Measurements from ENCODE around the gene SLC25A15.

Gene SLC25A15

DNA sequence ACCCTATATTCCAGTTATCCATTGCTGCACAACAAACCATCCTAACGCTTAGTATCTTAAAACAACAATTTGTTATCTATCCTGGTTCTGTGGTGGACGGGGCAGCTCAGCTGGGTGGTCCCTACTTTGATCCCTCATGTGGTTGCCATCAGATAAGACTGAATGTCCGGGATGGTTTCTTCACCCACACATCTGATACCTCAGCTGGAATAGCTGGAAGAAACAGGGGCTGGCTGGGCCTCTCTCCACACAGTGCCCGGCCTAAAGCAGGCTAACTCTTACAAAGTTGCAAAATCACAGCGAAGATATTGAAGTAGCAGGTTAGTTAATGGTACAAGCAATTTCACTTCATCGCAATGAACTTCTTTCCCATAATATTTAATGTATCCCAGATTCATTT is 14.7 kb upstream of the SLC25A15 start:
- no peak overlapping the region for H3K9ac ChIP-seq (ENCODE audit: low read length)
- no peak overlapping the region for H3K4me2 ChIP-seq (ENCODE audit: low read depth, low read length)
- no peaks in the 10 kb centered on the region for H4K20me1 ChIP-seq (ENCODE audit: insufficient read depth, low read length)
- H3K27ac ChIP-seq (ENCODE audit: low read length): no peak overlapping the region
- DNase-seq: no peak
- no peaks in the 10 kb centered on the region for H3K36me3 ChIP-seq (replicated peaks; ENCODE audit: insufficient read depth, low read length)
- peaks cover 13% of the 10 kb centered on the region for H3K79me2 ChIP-seq (ENCODE audit: low read length)
- H3F3A ChIP-seq (ENCODE audit: insufficient read depth, low read length): peaks cover 3% of the 10 kb centered on the region
- H3K27me3 ChIP-seq (replicated peaks; ENCODE audit: insufficient read depth, low read length): no peaks in the 10 kb centered on the region
- TF ChIP-seq EZH2 (optimal IDR thresholded peaks at IDR 0.05; ENCODE audit: low read depth, low read length): no peak
- TF ChIP-seq EZH2phosphoT487 (IDR thresholded peaks at IDR 0.05; ENCODE audit: low read length): no peak
- TF ChIP-seq, protein P1, sequence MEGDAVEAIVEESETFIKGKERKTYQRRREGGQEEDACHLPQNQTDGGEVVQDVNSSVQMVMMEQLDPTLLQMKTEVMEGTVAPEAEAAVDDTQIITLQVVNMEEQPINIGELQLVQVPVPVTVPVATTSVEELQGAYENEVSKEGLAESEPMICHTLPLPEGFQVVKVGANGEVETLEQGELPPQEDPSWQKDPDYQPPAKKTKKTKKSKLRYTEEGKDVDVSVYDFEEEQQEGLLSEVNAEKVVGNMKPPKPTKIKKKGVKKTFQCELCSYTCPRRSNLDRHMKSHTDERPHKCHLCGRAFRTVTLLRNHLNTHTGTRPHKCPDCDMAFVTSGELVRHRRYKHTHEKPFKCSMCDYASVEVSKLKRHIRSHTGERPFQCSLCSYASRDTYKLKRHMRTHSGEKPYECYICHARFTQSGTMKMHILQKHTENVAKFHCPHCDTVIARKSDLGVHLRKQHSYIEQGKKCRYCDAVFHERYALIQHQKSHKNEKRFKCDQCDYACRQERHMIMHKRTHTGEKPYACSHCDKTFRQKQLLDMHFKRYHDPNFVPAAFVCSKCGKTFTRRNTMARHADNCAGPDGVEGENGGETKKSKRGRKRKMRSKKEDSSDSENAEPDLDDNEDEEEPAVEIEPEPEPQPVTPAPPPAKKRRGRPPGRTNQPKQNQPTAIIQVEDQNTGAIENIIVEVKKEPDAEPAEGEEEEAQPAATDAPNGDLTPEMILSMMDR (IDR thresholded peaks at IDR 0.05; ENCODE audit: low read length): no peak
- peaks cover 4% of the 10 kb centered on the region; the same call in 1 of the 2 replicates for H3K4me1 ChIP-seq (ENCODE audit: low read length)
- H3K4me3 ChIP-seq (ENCODE audit: low read length): no peak overlapping the region
- no peaks in the 10 kb centered on the region for H3K9me3 ChIP-seq (replicated peaks; ENCODE audit: insufficient read depth, low read length)
- no peak overlapping the region for H2AFZ ChIP-seq (ENCODE audit: low read length)
- H3K9me2 ChIP-seq (replicated peaks; ENCODE audit: insufficient read depth, low read length): no peaks in the 10 kb centered on the region

DNA sequence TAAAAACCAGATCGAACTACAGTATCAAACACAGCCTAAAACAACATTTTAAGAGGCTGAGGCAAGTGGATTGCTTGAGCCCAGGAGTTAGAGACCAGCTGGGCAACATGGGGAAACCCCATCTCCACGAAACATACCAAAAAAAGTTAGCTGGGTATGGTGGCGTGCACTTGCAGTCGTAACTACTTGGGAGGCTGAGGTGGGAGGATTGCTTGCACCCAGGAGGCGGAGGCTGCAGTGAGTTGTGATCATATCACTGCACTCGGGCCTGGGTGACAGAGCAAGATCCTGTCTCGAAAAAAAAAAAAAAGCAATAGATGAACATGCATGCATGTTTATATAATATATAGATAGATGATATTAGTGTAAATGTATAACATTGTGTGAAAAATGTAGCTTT is 13.2 kb upstream of the SLC25A15 start:
- no peaks in the 10 kb centered on the region for H3K9me2 ChIP-seq (replicated peaks; ENCODE audit: insufficient read depth, low read length)
- H3F3A ChIP-seq (ENCODE audit: insufficient read depth, low read length): peaks cover 2% of the 10 kb centered on the region
- H3K9ac ChIP-seq (ENCODE audit: low read length): no peak overlapping the region
- peak overlapping the region; percentile 49; the same call in 1 of the 2 replicates for H3K4me2 ChIP-seq (ENCODE audit: low read depth, low read length)
- no peaks in the 10 kb centered on the region for H4K20me1 ChIP-seq (ENCODE audit: insufficient read depth, low read length)
- no peak overlapping the region for H3K4me3 ChIP-seq (ENCODE audit: low read length)
- H3K9me3 ChIP-seq (replicated peaks; ENCODE audit: insufficient read depth, low read length): no peaks in the 10 kb centered on the region
- no peaks in the 10 kb centered on the region for H3K27me3 ChIP-seq (replicated peaks; ENCODE audit: insufficient read depth, low read length)
- H2AFZ ChIP-seq (ENCODE audit: low read length): 0 out of 2 replicates have a peak overlapping the region, but pooled peaks have one; percentile 45
- no peaks in the 10 kb centered on the region for H3K36me3 ChIP-seq (replicated peaks; ENCODE audit: insufficient read depth, low read length)
- H3K79me2 ChIP-seq (ENCODE audit: low read length): no peaks in the 10 kb centered on the region
- no peak overlapping the region for H3K27ac ChIP-seq (ENCODE audit: low read length)
- no peak for DNase-seq
- TF ChIP-seq EZH2phosphoT487 (IDR thresholded peaks at IDR 0.05; ENCODE audit: low read length) (no peak), EZH2 (optimal IDR thresholded peaks at IDR 0.05; ENCODE audit: low read depth, low read length) (no peak)
- TF ChIP-seq, protein P1 (IDR thresholded peaks at IDR 0.05; ENCODE audit: low read length): no peak
- H3K4me1 ChIP-seq (ENCODE audit: low read length): peaks cover 4% of the 10 kb centered on the region; the same call in 1 of the 2 replicates

DNA sequence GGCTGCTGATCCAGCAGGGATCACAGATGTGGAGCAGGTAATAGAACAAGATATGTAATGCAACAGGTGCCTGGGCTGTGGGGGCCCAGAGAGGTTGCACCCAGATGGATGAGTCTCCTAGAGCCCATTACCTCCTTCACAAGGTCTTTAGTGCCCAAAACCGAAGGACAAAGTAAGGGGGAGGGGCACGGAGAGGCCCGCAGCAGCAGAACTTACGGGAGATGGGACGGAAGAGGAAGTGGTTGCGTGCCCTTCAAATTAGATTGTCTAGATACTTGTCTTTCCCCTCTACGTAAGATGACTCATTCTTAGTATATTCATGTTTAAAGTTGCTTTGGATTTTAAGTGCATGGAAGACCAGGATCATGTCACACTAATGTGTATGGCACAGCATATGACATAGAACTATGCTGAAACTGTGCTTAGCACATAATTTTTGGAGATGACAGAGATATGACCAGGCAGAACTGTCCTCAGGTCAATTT is 12.7 kb upstream of the SLC25A15 start:
- Histone ChIP-seq H3K79me2 (ENCODE audit: low read length) (no peaks in the 10 kb centered on the region), H3F3A (ENCODE audit: insufficient read depth, low read length) (no peaks in the 10 kb centered on the region), H2AFZ (ENCODE audit: low read length) (peak overlapping the region; percentile 45; the same call in 1 of the 2 replicates), H3K27ac (ENCODE audit: low read length) (no peak overlapping the region; the same call in 1 of the 2 replicates), H4K20me1 (ENCODE audit: insufficient read depth, low read length) (no peaks in the 10 kb centered on the region), H3K4me2 (ENCODE audit: low read depth, low read length) (peak overlapping the region; percentile 49; the same call in 1 of the 2 replicates), H3K9ac (ENCODE audit: low read length) (no peak overlapping the region), H3K27me3 (replicated peaks; ENCODE audit: insufficient read depth, low read length) (no peaks in the 10 kb centered on the region), H3K4me1 (ENCODE audit: low read length) (peaks cover 4% of the 10 kb centered on the region; the same call in 1 of the 2 replicates), H3K9me2 (replicated peaks; ENCODE audit: insufficient read depth, low read length) (no peaks in the 10 kb centered on the region), H3K36me3 (replicated peaks; ENCODE audit: insufficient read depth, low read length) (no peaks in the 10 kb centered on the region), H3K9me3 (replicated peaks; ENCODE audit: insufficient read depth, low read length) (no peaks in the 10 kb centered on the region), H3K4me3 (ENCODE audit: low read length) (no peak overlapping the region; the same call in 1 of the 2 replicates)
- TF ChIP-seq EZH2 (optimal IDR thresholded peaks at IDR 0.05; ENCODE audit: low read depth, low read length) (no peak), EZH2phosphoT487 (IDR thresholded peaks at IDR 0.05; ENCODE audit: low read length) (no peak)
- TF ChIP-seq, protein P1 (IDR thresholded peaks at IDR 0.05; ENCODE audit: low read length): no peak
- no peak for DNase-seq

Measured in MM.1S (cell line).